ELF-1 (cell line): ENCODE data around the gene FMO5.
"Not testable (repeated sequence)": the region's sequence is repeated elsewhere in the genome, so short reads cannot be mapped to it uniquely, and the experiment has no call there.

Experiments
- DNase-seq: peaks from one replicate; pipeline ENCODE4 v3.0.0-alpha.2; 2016; ENCODE audit warnings: low read depth, low spot score

Gene FMO5

DNA sequence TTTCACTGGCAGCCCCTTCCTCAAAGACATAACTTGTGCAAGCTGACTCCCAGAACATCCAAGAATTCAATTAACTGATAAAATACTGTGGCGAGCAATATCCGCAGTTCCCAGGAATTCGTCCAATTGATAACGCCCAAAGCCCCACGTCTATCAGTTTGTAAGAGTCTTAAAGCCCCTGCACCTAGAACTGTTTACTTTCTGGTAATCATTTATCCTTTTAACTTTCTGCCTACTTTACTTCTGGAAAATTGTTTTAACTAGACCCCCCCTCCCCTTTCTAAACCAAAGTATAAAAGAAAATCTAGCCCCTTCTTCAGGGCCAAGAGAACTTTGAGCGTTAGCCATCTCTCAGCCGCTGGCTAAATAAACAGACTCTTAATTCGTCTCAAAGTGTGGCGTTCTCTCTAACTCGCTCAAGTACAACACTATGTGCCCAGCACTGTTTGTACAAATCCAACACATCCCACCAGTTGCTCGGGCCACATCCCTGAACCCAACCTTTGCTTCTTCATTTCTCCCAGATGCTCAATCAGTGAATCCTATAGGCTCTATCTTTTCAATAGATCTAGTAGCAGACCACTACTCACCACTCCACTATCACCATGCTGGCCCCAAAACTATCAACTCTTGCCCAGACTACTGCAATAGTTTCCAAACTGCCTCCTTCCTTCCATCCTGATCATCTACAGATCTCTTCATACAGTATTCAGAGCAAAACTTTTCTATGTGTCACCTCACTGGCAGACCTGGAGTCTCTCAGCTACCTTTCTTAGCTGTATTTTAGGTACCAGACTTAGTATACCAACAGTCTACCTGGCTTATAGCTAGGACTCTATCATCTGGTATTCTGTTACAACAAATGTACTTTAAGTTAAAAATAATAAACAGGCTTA is 14.0 kb upstream of the FMO5 start:
- no peak for DNase-seq

DNA sequence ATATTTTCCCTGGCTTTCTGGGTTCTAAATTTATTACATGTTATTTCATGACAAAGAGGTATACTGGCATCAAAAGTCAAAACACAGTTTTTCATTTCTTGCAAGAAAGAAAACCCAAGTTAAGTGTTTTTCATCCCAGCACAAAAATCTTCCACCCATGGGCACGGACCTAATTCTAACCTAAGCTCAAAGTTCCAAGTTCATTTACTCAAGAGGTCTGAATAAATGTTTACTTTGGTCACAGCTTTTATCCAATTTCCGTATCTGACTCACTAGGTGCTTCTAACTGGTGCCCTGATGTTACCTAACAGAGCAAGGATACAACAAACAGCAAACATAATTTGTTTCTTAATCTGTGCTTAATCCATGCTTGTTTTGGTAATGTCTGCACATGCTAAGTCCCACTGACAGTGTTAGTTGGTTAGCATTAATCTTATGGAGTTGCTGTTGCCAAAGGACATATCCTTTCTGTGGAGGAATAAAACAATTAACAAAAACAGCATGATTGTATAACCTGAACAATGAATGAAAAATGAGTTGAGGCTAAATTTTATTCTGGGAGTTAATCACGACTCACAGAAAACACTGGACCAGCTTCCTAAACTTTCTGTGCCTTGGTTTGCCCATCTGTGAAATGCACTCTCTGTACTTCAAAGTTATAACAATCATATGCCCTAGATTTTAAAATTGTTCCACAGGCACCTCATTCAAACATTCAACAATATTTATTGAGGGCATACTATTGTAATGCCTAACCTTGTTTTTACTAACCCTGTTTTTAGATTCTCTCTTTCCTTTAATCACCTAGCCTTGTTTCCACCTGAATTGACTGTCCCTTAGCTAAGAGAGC is 13.1 kb upstream of the FMO5 start:
- no peak for DNase-seq

DNA sequence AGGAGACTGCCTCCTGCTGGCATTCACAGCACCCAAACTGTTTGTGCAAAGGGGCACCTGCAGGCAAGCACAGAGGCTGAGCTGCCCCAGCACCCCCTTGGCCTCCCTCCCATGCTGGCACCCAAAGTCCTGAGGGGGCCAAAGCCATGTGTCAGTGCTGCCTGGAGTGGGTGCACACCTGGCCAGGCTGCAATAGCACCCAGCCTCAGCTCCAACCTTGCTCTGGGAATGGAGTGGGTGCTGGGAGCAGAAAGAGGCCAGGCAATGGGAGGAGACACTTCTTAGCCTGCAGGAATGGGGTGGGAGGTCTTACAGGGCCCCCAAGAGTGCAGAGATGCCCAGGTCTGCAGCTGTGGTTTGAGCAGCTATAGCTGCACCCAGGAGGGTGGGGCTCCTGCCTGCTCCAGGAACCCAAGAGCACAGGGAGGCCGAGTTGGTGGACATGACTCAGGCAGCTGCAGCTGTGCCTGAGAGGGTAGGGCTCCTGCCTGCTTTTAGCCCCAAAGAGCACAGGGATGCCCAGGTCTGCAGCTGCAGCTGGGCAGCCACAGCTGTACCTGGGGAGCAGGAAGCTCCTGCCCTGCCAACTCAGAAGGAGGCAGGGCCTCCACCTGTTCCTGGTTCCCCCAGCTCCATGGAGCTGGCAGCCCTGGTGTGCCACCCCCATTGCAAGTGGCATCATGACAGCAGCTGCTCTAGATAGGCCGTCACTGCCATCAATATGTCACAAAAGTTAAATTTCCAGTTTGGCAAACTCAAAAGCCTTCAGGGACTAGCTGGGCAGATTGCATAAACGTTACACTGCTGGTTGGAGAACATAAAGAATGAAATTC is 12.0 kb upstream of the FMO5 start:
- DNase-seq = no peak

DNA sequence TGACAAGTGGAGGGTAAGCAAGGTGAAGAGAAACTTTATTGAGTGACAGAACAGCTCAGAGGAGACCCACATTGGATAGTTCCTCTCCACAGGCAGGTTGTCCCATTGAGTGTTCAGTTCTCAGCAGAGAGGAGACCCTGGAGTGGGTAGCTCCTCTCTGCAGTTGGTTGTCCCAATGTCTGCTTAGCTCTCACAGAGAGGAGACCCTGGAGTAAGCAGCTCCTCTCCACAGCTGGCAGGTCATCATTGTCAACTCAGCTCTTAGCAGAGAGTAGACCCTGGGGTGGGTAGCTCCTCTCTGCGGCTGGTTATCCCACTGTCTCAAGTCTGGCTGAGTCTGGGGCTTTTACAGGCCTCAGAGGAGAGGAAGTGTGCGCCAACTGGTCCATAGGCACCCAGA is 11.3 kb upstream of the FMO5 start:
- DNase-seq = no peak

DNA sequence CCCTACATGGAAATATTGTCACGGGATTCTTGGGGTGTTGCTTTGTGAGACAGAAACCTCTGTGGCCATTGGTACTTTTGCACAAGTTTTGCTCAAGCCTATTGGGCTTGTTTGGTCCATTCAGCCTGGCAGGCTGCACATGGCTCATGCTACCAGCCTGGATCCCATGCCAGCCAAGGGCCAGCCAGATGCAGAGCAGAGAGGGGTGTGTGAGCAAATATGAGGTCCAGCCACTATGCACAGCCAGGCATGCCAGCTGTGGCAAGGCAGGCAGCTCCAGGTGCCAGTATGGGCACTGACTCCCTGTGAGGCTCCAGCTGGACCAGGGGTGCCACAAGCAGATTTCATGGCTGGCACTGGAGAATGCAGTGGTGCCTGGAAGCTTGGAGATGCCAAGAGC is 10.7 kb upstream of the FMO5 start:
- no peak for DNase-seq

DNA sequence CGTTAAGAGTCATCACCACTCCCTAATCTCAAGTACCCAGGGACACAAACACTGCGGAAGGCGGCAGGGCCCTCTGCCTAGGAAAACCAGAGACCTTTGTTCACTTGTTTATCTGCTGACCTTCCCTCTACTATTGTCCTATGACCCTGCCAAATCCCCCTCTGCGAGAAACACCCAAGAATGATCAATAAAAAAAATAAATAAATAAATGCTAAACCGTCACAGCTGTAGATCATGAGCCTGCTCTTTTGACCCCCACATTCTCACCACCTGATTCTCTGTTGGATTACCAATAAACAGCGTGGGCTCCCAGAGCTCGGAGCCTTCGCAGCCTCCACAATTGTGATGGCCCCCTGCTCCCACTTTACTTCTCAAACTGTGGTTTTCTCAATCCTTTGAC is 8.8 kb upstream of the FMO5 start:
- DNase-seq = not testable (repeated sequence)

DNA sequence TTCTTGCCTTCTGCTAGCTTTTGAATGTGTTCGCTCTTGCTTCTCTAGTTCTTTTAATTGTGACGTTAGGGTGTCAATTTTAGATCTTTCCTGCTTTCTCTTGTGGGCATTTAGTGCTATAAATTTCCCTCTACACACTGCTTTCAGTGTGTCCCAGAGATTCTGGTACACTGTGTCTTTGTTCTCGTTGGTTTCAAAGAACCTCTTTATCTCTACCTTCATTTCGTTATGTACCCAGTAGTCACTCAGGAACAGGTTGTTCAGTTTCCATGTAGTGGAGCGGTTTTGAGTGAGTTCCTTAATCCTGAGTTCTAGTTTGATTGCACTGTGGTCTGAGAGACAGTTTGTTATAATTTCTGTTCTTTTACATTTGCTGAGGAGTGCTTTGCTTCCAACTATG is 5.9 kb upstream of the FMO5 start:
- not testable (repeated sequence) for DNase-seq

DNA sequence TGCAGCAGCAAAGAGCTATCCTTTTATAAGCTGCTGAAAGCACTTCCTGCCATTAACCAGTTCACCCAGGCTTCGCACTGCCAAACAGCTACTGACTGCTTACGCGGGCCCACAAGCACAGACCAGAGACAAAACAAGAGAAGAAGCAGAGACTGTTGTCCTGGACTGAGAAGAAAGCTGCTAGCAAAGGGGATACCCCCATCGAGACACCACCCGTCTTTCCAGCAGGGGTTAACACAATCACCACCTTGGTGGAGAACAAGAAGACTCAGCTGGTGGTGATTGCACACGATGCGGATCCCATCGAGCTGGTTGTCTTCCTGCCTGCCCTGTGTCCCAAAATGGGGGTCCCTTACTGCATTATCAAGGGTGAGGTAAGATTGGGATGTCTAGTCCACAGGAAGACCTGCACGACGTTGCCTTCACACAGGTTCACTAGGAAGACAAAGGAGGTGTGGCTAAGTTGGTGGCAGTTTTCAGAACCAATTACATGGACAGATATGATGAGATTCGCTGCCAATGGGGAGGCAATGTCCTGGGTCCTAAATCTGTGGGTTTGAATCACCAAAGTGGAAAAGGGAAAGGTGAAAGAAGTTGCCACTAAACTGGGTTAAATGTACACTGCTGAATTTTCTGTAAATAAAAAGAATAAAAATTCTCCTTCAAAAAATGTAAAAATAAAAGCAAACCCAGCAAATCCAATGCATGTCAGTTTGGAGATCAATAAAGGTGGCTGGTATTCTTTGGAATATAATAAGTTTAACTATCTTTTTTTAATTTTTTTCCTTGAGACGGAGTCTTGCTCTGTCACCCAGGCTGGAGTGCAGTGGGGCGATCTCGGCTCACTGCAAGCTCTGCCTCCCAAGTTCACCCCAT is 1.2 kb downstream of the FMO5 start:
- no peak for DNase-seq

DNA sequence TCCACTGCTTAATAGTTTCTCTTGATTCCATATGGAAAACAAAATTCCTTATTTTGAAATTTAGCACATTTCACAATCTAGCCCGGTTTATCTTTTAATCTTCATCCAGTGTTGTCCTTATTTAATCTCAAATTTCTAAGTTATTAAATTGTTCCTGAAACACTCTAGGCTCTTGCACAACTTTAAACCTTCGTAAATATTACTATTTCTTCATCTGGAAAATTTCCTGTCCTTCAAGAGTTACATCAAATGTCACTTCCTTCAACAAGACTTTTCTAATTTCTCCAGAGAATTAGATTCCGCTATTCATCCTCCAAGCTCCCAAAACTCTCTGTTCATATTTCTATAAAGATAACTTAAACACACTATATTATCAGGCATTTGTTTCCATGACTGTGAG is 6.5 kb downstream of the FMO5 start:
- no peak for DNase-seq

DNA sequence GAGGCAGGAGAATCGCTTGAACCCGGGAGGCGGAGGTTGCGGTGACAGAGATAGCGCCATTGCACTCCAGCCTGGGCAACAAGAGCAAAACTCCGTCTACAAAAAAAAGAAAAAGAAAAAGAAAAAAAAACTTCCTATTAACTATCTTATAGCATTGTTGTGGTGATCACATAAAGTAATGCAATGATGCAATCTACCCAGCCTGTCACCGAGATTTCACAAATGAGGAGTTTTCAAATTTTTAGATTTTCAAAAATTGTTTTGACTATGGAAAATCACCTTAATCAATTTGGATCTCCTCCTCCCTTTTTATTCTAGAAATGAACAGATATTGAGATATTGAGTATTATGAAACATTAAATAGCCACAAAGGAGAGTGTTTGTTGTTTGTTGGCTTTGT is 8.0 kb downstream of the FMO5 start:
- no peak for DNase-seq

DNA sequence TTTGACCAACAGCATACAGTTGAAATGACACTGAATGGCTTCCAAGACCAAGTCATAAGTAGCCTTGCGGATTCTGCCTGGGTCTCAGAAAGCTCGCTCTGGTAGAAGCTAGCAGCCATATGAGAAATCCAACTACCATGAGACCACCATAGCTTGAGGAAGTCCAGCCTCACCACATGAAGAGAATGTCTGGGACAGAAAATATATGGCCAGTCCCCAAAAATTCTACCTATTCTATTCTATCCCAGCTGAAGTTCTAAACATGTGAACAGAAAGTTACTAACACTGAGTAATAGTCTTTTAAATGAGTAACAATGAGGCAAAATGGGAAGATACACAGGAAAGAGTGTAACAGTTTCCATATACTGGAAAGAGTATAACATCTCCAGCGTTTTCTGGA is 9.0 kb downstream of the FMO5 start:
- no peak for DNase-seq

DNA sequence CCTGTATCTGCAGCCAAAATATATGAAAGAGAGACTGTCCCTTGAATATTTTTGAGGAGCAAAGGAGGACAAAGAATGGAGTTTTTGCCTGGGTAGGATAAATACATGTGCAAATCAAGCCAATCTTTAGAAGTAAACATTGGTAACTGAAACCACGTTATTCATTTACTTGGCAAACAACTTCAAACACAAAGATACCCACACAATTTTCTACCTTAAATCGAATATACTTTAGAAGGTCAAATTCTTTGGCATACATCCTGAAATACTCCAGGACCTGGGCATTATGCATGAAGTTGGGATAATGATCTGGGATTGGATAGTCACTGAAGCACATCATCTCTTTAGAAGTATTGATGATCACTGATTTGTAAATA is 9.6 kb downstream of the FMO5 start:
- no peak for DNase-seq

DNA sequence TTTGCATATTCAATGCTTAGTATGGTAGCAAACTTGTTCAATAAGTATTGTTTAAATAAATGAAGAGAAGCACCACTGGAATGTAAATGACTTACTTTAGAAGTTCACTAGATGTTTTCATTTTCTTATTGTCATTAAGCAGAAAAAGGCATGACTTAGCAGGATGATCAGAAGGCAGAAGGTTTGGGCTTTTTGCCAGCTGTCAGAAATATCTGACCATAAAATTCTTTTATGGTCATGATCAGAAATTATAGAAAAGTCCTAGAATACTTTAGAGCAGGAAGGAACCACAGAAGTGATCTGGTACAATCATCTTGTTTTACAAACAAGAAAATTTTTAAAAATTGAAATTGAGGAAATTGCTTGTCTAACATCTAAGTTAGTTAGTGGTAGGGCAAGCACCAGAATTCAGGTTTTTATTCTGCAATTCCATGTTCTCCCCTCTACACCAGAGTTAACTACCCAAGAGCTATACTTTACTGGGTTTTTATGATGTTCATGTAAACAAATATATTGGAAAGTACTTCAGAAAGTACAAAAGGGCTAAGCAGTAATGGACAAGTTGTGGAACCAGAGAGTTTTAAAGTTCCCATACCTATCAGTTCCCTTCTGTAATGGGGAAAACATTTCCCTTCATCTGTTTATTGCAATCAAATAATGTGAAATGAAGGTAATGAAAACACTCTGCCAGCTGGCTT is 10.1 kb downstream of the FMO5 start:
- no peak for DNase-seq

DNA sequence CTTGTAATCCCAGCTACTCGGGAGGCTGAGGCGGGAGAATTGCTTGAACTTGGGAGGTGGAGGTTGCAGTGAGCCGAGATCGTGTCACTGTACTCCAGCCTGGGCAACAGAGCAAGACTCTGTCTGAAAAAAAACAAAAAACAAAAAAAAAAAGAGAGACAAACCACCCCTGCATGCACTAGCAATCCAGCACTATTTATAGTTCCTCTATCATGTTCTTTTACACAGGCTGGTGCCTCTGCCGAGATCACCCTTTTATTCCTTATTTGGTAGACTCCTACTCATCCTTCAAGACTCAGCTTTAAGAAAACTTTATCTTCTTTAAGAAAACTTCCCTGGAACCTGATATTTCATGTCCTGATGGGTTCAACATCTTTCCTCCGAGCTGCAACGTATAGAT is 10.8 kb downstream of the FMO5 start:
- DNase-seq = no peak

DNA sequence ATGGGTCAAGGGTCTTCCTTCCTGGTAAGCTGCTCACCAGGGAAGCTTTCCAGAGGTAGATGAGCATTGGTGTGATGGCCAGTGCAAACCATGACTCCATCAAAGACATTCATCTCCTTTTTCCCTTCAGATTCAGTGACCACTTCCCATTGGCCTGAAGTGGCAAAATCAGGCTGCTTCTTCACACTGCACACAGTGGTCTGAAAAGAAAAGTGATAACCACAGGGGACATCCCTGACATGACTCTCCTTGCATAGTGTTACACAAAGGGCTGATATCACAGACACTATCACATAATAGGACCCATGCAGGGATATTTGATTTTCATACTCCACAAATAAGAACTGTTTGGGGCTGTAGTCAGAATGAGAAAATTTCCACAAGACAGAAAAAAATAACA is 11.9 kb downstream of the FMO5 start:
- no peak for DNase-seq

DNA sequence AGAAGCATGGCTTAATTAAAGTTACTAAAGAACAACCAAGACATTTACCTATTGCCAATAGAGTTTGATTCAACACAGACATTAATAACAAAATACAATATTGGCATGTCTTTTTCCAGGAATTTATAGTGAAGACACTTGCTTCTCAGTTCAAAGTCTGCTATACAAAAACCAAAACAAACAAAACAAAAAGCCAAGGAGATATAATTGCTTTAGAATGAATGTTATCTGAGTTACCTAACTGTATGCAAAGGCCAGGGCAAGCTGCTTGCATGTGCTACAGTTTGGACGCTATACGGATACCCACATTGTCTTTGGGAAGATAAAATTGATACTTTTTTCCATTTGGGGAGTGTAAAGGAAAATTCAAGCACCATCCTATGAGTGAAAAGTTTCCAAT is 13.6 kb downstream of the FMO5 start:
- DNase-seq = no peak

DNA sequence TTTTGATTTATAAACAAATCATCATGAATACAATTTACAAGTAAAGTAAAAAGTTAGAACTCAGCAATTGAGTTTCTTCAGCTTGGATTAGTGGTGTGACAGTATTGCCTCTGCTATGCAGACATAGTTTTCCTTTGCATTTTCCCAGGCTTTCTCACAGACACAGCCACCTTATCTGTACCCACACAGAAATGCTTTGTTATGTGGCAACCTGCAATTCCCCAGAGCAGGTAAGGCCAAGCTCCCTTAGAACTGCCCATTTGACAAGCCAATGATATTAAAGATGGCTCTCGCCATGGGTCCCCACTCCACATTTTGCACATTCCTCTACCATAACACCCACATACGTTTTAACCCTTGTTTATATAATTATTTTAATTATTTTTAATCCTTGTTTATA is 14.2 kb downstream of the FMO5 start:
- no peak for DNase-seq

DNA sequence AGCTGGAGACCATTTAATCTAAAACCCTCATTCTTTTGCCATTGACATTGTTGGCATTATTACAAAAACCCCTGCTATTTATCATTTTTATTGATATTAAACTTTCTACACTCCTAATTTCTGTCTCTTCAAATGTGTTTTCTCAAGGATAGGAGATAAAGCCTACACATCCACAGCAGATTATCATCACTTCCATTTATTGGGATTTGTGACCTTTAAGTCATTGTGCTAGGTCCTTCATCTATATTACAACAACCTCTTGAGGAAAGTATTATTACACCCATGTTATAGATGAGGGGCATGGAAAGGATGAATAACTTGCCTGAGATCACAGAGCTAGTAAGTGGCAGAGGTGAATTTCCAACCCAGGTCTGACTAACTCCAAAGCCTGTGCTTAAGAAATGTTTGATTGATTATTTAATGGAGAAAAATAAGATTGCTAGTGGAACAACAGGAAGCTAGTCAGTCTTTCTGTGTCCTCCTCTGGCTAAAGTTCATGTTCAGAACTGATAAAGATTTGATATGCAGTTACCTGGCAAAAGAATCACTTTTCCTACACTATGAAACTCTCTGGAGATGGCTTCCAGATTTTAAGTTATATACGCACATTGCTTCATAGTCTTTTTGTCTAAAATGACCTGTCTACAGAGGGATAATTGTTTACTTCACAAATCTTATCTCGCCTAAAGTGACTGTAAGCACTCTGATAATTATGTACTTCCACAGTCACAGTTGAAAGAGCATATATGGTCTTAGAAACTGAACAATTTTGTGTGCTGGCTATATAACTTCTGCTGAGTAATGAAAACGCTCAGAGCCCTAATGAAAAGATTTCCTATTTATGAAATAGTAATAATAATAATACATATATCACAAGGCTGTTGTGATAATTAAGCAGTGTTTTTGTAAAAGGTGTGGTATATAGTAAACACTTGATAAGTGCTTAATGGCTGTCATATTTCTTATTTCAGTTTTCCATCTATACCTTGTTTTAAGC is 15.0 kb downstream of the FMO5 start:
- no peak for DNase-seq

DNA sequence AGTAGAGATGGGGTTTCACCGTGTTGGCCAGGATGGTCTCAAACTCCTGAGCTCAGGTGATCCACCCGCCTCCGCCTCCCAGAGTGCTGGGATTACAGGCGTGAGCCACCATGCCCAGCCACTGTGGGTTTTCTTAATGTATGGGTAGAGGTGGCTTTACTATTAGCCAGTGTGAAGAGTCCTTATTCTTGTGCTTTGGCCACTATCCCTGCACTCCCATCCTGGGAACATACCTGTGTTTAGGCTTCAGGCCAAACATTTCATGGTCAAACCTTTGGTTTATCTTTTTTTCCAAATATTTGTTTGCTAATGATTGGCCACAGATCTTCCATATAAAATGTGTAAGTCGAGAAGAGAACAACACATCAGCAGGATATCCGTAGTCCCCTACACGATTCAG is 16.5 kb downstream of the FMO5 start:
- DNase-seq = no peak
